NCI-H1105 treated with DMSO at 0.1 percent for 48 hours (cell line): Measurements from ENCODE around the gene ERI2.
A peak's percentile ranks its signal among the peaks of the same experiment; 100 is the strongest.
"Not testable (repeated sequence)": the region's sequence is repeated elsewhere in the genome, so short reads cannot be mapped to it uniquely, and the experiment has no call there.

ENCODE experiments used
- DNase-seq: peaks from one replicate; lab custom pipeline; 2025; lab: John Stamatoyannopoulos, UW

ERI2 gene

GRCh38 chr16:20814784-20815183, 8.5 kb upstream of the ERI2 start:
- no peak for DNase-seq

GRCh38 chr16:20812510-20812909, 6.2 kb upstream of the ERI2 start:
- DNase-seq = no peak

DNA sequence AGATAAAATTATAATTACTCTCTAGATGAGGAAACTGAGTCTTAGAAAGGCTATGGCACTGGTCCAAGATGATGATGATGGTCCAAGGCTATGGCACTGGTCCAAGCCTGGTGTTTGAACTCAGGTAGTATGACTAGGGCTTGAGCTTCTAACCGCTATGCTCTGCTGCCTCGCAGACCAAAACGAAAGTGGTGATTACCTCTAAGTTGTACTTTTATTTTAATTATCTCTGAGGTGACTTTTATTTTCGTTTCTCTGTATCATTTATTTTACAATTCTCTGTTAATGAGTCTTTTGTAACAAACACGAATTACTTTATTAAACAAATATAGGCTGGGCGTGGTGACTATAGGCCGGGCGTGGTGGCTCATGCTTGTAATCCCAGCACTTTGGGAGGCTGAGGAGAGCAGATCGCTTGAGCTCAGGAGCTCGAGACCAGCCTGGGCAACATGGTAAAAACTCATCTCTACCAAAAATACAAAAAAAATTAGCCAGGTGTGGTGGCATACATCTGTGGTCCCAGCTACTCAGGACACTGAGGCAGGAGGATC, 5.7 kb upstream of the ERI2 start:
- no peak for DNase-seq

GRCh38 chr16:20807862-20808261, 1.6 kb upstream of the ERI2 start:
- DNase-seq = no peak

DNA sequence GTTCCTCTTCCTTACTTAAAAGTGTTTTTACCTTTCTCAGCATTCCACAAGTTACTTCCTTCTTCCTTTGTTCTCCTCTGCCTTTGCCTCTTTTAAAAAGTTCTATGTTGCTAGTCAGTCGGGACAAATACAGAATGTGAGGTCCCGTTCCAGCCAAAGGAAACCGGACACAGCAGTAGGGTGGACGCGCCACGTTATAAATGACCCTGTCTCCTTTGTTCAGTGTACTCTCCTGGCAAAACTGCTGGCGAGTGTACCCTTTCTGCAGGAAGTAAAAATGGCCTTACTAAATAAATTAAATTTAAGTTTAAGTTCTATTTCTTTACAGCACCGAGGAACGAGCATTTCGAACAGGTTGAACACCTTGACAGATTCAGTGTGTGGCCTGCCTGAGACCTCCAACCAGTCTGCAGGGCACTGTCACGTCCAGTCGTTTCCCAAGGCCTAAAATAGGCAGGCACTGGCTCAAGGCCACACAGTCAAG, 546 bp downstream of the ERI2 start:
- not testable (repeated sequence) for DNase-seq

DNA sequence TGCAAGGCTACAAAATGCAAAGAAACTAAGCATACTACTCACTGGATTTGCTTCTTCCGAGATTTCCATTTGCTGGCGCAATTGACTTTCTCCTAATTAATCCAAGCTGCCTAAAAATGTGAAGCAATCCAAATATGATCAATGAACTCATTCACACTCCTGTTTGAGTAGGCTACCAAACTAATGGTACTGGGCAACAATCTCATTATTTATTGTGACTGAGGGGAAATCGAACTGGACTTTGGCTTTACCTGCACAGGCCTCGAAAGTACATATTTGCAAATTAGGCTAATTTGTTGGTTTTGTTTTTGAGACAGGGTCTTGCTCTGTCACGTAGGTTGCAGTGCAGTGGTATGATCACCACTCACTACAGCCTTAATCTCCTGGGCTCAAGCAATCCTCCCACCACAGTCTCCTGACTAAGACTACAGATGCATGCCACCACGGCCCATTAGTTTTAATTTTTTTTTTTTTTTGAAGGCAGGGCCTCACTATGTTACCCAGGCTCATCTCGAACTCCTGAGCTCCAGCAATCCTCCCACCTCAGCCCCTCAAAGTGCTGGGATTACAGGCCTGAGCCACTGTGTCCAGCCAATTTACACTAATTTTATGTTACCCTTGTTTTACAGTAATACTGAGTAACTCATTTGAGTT, 2.6 kb downstream of the ERI2 start:
- no peak for DNase-seq

- no peak for DNase-seq
These were observed 3.1 kb downstream of the ERI2 start for GRCh38 chr16:20803192-20803560.

DNA sequence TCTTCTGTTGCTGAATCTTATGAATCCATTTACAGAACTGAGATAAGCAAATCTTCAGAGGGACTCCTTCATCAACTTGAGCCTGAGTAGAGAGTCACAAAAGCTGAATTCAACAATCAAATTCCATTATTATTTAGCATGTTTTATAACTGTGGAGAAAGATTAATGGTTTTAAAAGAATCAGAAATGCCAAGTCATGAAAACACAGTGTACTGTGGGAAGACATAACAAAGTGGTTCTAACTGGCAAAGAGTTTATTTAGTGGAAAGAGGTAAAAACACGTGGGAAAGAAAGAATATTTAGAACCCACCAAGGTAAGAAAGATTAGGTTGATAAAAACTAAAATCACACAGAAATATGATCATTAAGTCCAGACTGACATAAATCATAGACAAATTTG, 5.0 kb downstream of the ERI2 start:
- DNase-seq = no peak

DNA sequence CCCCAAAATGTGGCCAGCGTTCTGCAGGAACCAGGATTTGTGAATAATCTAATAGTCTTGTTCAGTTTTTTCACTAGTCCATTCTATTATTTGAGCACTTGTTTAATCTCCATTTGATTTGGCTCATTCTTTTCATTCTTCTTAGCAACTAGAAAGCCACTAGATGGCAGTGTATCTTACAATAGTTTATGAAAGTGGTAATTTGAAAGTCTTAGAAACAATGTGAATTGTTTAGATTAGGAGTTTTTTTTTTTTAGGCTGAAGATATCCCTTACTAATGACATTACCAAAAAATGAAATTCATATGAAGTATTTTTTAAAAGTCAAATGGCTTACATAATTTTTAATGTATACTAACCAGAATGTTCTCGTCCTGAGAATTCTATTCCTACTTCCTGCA, 6.7 kb downstream of the ERI2 start:
- no peak for DNase-seq

DNA sequence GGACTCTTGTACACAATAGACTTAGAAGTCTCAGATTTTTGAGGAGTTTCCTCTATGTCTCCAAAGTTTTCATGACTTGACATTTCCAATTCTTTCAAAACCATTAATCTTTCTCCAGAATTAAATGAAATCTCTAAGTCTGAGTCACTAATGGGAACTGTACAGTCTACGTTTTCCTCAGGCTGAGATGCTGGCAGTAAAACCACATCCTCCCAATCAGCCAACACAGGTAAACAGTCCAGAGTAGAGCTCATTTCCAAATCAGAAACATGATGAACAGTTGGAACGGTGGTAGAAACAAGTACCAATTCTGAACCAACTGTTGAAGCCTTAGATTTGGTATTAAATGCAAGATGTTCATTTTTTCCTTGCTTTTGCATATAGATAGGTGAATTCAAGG, 7.9 kb downstream of the ERI2 start:
- DNase-seq = no peak

- no peak for DNase-seq
These were observed 14.2 kb downstream of the ERI2 start for GRCh38 chr16:20791923-20792612.

GRCh38 chr16:20789130-20789529, 17.1 kb downstream of the ERI2 start:
- no peak for DNase-seq

GRCh38 chr16:20784204-20784603, 22.1 kb downstream of the ERI2 start:
- no peak for DNase-seq

DNA sequence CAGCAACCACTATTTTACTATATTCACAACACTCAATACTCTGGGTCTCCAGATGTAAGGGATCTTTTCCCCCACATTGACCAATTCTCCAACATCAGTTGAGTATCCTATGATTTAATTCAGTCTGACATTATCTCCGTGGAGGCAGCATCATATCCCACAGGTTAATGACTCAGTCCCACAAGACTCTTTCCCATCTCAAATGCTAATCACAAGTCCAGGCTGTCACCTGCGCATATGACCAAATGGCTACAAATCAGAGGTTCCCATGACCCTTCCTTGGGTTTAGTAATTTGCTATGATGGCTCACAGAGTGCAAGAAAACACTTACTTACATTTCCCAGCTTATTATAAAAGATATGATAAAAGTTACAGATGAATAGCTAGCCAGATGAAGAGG, 23.8 kb downstream of the ERI2 start:
- no peak for DNase-seq

- DNase-seq = no peak
These were observed 24.6 kb downstream of the ERI2 start for GRCh38 chr16:20781697-20782096.

- DNase-seq = peak; percentile 12
These were observed 31.4 kb downstream of the ERI2 start for GRCh38 chr16:20774703-20775362.

- no peak for DNase-seq
These were observed 32.6 kb downstream of the ERI2 start for GRCh38 chr16:20773679-20774078.

- DNase-seq = no peak
These were observed 37.5 kb downstream of the ERI2 start for GRCh38 chr16:20768818-20769217.

DNA sequence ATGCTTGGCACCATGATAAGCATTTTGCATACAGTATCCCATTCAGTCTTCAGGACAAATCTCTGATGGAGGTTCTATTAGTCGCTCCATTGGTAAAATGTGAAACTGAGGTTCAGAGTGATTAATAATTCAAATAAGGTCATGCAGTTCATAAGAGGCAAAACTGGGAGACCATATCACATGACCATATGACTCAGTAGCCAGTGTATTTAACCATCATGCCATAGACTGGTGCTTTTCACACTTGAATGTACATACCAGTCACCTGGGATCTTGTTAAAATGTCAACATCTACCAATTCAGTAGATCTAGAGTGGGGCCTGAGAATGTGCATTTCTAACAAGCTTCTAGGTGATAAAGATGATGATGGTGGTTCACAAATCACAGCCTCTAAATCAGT, 38.2 kb downstream of the ERI2 start:
- no peak for DNase-seq

- DNase-seq = no peak
These were observed 38.7 kb downstream of the ERI2 start for GRCh38 chr16:20767577-20767976.

- DNase-seq = no peak
These were observed 40.0 kb downstream of the ERI2 start for GRCh38 chr16:20766294-20766693.

- DNase-seq = no peak
These were observed 40.5 kb downstream of the ERI2 start for GRCh38 chr16:20765732-20766131.

GRCh38 chr16:20764448-20764847, 41.8 kb downstream of the ERI2 start:
- DNase-seq = not testable (repeated sequence)
